ENCODE data around the gene DUSP5.

DNA sequence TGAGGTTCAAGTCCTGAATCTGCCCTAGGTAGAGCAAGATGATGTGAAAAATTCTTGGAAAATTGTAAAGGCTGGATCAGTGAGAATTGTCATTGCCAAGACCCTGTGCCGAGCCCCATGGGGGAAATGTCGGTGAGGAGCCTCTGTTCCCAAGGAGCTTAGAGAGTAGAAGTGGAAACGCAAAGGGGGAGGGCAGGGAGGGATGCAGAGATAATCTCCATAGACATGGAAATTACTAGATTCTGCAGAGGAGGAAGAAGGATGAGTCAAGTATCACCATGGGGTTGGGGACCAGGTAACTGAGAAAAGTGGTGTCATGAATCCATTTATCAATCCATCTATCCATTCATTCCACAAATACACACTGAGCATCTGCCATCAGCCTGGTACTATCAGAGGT lies 26.0 kb downstream of the DUSP5 start:
- TF ChIP-seq POLR2A (IDR thresholded peaks at IDR 0.05) (no peak), POLR2AphosphoS5 (IDR thresholded peaks at IDR 0.05) (no peak), EP300 (IDR thresholded peaks at IDR 0.05) (no peak)
- TF ChIP-seq, protein P1, sequence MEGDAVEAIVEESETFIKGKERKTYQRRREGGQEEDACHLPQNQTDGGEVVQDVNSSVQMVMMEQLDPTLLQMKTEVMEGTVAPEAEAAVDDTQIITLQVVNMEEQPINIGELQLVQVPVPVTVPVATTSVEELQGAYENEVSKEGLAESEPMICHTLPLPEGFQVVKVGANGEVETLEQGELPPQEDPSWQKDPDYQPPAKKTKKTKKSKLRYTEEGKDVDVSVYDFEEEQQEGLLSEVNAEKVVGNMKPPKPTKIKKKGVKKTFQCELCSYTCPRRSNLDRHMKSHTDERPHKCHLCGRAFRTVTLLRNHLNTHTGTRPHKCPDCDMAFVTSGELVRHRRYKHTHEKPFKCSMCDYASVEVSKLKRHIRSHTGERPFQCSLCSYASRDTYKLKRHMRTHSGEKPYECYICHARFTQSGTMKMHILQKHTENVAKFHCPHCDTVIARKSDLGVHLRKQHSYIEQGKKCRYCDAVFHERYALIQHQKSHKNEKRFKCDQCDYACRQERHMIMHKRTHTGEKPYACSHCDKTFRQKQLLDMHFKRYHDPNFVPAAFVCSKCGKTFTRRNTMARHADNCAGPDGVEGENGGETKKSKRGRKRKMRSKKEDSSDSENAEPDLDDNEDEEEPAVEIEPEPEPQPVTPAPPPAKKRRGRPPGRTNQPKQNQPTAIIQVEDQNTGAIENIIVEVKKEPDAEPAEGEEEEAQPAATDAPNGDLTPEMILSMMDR (IDR thresholded peaks at IDR 0.05), result no peak

All from stomach (tissue), 4 donors.